Measurements from ENCODE around the gene MAL. TPM values are rescaled to one million over a fixed set of nuclear protein-coding genes. Genes with fewer than 3 reads are reported as not detected.

Gene MAL
- total RNA-seq, result not detected in 2 replicates

GRCh38 chr2:95025406-95026319 lies at the start of gene MAL:
MAL (plus strand) TSS chr2:95025708; CDS start chr2:95025793, 85 bp downstream.

Small RNA genes lying within 50 kb of the gene (small RNA-seq; reads per million reads assigned to genes)
- not detected for gene RN7SL575P

Other genes with a start within 250 kb of the MAL start
- gene TEKT4, start 154.3 kb upstream of the MAL start, total RNA-seq, result 0.11 TPM in 1 of 2 replicates, not detected in the other
- gene MRPS5, start 96.1 kb downstream of the MAL start, total RNA-seq, result 30.2 and 30.6 TPM in 2 replicates
- gene ZNF514, start 134.1 kb downstream of the MAL start, total RNA-seq, result 15.7 and 15.8 TPM in 2 replicates
- 6.7 and 10.1 TPM in 2 replicates for gene ZNF2, start 140.1 kb downstream of the MAL start, total RNA-seq
- 5.9 and 8.2 TPM in 2 replicates for gene ZNF892, start 181.8 kb downstream of the MAL start, total RNA-seq
- gene PROM2, start 248.7 kb downstream of the MAL start, total RNA-seq, result 0.26 and 0.32 TPM in 2 replicates